Cardiac septum (tissue), 1 donor: ENCODE results near the gene FER. TPM values are rescaled to one million over a fixed set of nuclear protein-coding genes. Genes with fewer than 3 reads are reported as not detected.
A peak's percentile ranks its signal among the peaks of the same experiment; 100 is the strongest.
"Not testable (repeated sequence)": the region's sequence is repeated elsewhere in the genome, so short reads cannot be mapped to it uniquely, and the experiment has no call there.

Experiments
- DNase-seq: peaks from one replicate; pipeline ENCODE4 v3.0.0-alpha.2; 2020; ENCODE audit warnings: low spot score
- intact Hi-C: fragments of 100-400 bp; cut with DNase I; formaldehyde crosslinking; loops from one replicate; pipeline ENCODE4 v1.14.0; 2022
- total RNA-seq: library from RNA; stranded (reverse); fragmentation: NEBNext Ultra II Directional; extraction: Animal tissue kit (Norgen Biotek cat#: 25700); gene quantifications from one replicate; pipeline ENCODE4 v1.2.1, GENCODE V29; 2021
- donor health status: DM: no; HTN: no; CAD: no.

The FER gene
- total RNA-seq, 1 donor from 2014 or later = 20.0 TPM

DNA sequence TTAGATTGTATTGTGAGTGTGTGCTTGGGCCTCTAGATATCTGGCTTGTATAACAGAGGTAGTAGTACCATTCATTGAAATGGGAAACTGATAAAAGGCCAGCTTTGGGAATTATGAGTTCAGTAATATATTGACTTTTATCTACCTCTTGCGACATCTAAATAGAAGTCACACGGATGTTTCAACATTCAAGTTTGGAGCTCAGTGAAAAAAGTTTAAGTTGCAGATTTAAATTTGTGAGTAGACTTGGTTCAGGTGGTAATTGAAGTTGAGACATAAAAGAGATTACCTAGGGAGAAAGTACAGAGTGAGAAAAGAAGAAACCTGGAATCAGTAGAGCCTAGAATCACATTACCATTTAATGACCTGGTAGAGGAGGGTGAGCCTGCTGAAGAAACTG lies 189.5 kb downstream of the FER start:
- no peak for DNase-seq
- intact Hi-C loops = no loop called here

- DNase-seq = no peak
- intact Hi-C loops = no loop called here
These were observed 192.8 kb downstream of the FER start for GRCh38 chr5:108940506-108940905.

- no peak for DNase-seq
- intact Hi-C loops = no loop called here
These were observed 194.0 kb downstream of the FER start for GRCh38 chr5:108941746-108942145.

- intact Hi-C loops = no loop called here
These were observed 195.0 kb downstream of the FER start for GRCh38 chr5:108942701-108943100.

DNA sequence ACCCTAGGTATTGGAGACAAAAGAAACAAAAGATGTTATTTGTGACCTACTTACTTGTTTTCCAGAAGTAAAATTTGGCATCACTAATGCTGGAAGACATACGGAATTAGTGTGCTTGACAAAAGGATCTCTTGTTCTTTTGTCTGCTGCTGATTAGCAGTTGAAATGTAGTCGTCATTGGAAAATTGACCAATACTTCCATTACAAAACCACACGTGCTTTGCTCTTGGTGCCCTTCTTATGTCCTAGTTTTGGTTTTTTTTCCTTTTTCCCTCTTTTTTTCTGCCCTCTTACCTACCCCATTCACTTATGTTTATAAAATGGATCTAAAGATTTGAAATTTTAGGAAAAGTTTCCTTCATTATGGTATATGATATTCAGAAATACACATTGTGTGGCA lies 197.4 kb downstream of the FER start:
- intact Hi-C loops = no loop called here
- DNase-seq = no peak

More at GRCh38 chr5:108942701-108943100, 195.0 kb downstream of the FER start:
- no peak for DNase-seq

- no peak for DNase-seq
- intact Hi-C loops = no loop called here
These were observed 198.3 kb downstream of the FER start for GRCh38 chr5:108946008-108946407.

GRCh38 chr5:108947164-108947563 lies 199.5 kb downstream of the FER start:
- DNase-seq = no peak

GRCh38 chr5:108950276-108950675 lies 202.6 kb downstream of the FER start:
- intact Hi-C loops = no loop called here
- no peak for DNase-seq

More at GRCh38 chr5:108947164-108947563, 199.5 kb downstream of the FER start:
- intact Hi-C loops = no loop called here

- intact Hi-C loops = no loop called here
- no peak for DNase-seq
These were observed 206.2 kb downstream of the FER start for GRCh38 chr5:108953940-108954339.

GRCh38 chr5:108957333-108957732 lies 209.6 kb downstream of the FER start:
- intact Hi-C loops = no loop called here
- no peak for DNase-seq

DNA sequence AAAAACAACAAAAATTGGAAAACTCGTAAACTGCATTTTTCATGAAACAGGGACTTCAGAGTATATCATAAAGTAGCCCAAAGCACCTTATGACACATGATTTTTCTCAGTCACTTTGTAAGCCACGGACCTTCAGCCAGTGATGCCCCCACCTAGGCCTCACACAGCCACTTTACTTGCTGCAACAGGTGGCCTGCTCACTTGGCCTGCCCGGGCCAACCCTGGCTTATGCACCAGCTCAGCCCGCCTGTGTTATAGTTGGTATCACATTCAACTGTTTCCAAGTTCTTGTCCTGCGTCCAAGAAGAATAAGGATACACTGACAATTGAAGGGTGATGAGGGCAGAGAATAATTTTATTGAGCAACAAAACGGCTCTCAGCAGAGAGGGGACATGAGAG lies 219.2 kb downstream of the FER start:
- DNase-seq = peak; percentile 58

DNA sequence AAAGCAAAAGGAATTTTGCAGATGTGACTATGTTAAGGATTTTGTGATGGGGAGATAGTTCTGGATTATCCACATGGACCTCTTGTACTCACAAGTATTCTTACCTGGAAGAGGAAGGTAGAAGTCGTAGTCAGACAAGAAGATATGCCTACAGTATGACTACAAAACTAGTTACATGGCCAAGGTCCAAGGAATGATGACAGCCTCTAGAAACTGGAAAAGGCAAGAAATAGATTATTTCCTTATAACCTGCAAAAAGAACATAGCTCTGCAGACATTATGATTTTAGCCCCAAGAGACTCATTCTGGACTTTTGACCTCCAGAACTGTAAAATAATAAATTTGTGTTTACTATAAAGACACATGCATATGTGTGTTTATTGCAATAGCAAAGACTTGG lies 226.9 kb downstream of the FER start:
- intact Hi-C loops = no loop called here
- DNase-seq = no peak

More for the DNA sequence above, 219.2 kb downstream of the FER start:
- intact Hi-C loops = no loop called here

DNA sequence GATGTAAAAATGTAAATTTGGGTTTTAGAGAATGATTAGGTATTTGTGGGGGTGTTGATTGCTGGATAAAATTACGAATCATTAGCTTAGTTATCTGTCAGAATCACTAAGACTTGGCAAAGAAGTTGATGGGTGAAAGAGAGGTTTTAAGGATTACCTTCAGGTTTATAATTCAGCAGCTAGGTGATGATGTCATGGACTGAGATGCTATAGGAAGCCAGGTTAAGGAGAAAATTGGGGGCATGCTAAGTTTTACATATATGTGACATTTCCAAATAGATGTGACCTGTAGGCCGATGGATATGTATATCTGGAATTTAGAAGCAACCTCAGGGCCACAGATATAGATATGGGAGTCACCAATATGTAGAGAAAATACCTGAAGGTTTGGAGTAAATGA lies 228.0 kb downstream of the FER start:
- no peak for DNase-seq
- intact Hi-C loops = no loop called here

GRCh38 chr5:108983461-108984092 lies 235.9 kb downstream of the FER start:
- intact Hi-C loops = no loop called here
- DNase-seq = no peak

DNA sequence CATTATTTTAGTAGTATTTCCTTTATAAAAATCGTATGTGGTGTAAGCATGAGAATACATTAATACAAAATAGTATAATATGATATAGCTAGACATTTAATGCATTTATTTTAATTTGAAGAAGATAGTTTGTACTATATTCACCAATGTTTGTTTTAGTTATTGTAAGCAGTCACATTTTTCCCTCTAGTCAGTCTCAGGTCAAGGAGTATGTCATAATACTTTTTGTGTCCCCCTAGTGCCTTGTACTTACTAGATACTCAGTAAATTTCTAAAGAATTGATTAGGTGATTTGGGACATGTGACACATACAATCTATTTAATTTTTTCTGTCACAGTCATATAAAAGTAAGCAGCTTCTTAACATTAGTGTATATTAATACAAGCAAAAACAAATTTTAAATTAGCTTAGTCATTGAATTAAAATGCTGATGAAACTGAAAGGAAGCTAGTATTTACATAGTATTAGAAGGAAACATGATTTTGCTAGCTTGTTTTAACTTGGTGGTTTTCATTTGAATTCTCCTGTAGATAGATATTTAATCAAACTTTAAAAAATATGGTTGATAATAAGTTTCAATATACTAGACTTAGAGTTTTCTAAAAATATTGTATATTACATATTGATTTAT lies 242.2 kb downstream of the FER start:
- no peak for DNase-seq
- intact Hi-C loops = no loop called here

DNA sequence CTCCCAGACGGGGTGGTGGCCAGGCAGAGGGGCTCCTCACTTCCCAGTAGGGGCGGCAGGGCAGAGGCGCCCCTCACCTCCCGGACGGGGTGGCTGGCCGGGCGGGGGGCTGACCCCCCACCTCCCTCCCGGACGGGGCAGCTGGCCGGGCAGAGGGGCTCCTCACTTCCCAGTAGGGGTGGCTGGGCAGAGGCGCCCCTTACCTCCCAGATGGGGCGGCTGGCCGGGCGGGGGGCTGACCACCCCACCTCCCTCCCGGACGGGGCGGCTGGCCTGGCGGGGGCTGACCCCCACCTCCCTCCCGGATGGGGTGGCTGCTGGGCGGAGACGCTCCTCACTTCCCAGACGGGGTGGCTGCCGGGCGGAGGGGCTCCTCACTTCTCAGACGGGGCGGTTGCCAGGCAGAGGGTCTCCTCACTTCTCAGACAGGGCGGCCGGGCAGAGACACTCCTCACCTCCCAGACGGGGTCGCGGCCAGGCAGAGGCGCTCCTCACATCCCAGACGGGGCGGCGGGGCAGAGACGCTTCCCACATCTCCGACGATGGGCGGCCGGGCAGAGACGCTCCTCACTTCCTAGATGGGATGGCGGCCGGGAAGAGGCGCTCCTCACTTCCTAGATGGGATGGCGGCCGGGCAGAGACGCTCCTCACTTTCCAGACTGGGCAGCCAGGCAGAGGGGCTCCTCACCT lies 244.8 kb downstream of the FER start:
- DNase-seq, intact Hi-C loops: not testable (repeated sequence)

- intact Hi-C loops, DNase-seq: not testable (repeated sequence)
These were observed 245.7 kb downstream of the FER start for GRCh38 chr5:108993440-108993839.

- intact Hi-C loops = no loop called here
- DNase-seq = no peak
These were observed 250.0 kb downstream of the FER start for GRCh38 chr5:108997720-108998119.

GRCh38 chr5:108998216-108998615 lies 250.5 kb downstream of the FER start:
- no peak for DNase-seq
- intact Hi-C loops = no loop called here

DNA sequence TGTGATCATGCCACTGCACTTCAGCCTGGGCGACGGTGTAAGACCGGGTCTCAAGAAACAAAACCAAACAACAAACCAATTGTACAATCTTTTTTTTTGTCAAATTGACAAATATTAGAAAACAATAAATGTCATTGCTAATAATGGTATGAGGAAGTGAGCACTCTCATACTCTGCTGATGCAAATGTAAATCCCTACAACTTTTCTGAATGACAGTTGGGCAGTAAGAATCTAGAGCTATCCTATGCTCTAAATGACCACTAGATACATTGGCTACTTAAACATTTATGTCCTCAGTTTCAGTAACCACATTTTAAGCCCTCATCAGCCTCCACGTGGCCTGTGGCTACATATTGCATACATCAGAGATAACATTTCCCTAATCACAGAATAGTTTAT lies 256.2 kb downstream of the FER start:
- intact Hi-C loops = no loop called here
- no peak for DNase-seq
